Muscle layer of duodenum (tissue), 2 donors: Measurements from ENCODE around the gene SETX.

Source experiments
- H3K27ac ChIP-seq: one replicate; pipeline ENCODE4 v1.7.0; 2013; ENCODE audit warnings: mild to moderate bottlenecking, low read length
- H3K27me3 ChIP-seq: one replicate; pipeline ENCODE4 v1.7.0; 2013; ENCODE audit warnings: low read depth, mild to moderate bottlenecking, control low read depth, low read length
- H3K36me3 ChIP-seq, 2 donors: one replicate each; pipeline ENCODE4 v1.7.0; 2013; ENCODE audit warnings: low read length in 2 of 2, control low read depth in 1 of 2, mild to moderate bottlenecking in 1 of 2; ENCODE audit not compliant: insufficient read depth in 2 of 2, control insufficient read depth in 1 of 2
- H3K4me1 ChIP-seq, 2 donors: one replicate each; pipeline ENCODE4 v1.7.0; 2013; ENCODE audit warnings: low read length in 2 of 2, mild to moderate bottlenecking in 2 of 2, control low read depth in 1 of 2, moderate library complexity in 1 of 2; ENCODE audit not compliant: insufficient read depth in 2 of 2, control insufficient read depth in 1 of 2
- H3K4me3 ChIP-seq, 2 donors: one replicate each; pipeline ENCODE4 v1.7.0; 2013; ENCODE audit warnings: low read length in 2 of 2, low read depth in 1 of 2, mild to moderate bottlenecking in 1 of 2
- H3K9me3 ChIP-seq, 2 donors: one replicate each; pipeline ENCODE4 v1.7.0; 2013; ENCODE audit warnings: low read length in 2 of 2, control low read depth in 1 of 2, mild to moderate bottlenecking in 1 of 2; ENCODE audit not compliant: control insufficient read depth in 1 of 2
- donor health status: healthy.

Gene SETX

DNA sequence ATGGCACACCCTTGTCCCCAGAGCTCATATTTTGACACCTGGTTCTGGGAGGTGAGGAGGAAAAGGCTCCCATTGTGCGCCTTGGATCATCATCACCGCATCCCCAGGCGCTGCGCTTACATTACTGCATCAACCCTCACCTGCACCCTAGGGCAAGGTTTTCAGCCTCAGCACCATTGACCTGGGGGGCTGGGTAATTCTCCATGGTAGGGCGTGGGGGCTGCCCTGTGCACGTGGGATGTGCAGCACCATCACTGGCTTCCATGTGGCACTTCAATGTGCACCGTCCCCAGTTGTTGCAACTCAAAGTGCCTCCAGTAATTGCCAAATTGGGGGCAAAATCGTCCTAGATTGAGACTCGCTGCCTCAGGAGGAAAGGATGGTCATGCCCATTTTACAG, 109.3 kb downstream of the SETX start:
- Histone ChIP-seq H3K27me3 (peaks cover 5% of the 10 kb centered on the region), H3K4me1 (peaks cover 0 to 20% of the 10 kb centered on the region in 2 donors), H3K27ac (no peak overlapping the region), H3K4me3 (no peak overlapping the region), H3K36me3 (no peaks in the 10 kb centered on the region), H3K9me3 (no peaks in the 10 kb centered on the region)

DNA sequence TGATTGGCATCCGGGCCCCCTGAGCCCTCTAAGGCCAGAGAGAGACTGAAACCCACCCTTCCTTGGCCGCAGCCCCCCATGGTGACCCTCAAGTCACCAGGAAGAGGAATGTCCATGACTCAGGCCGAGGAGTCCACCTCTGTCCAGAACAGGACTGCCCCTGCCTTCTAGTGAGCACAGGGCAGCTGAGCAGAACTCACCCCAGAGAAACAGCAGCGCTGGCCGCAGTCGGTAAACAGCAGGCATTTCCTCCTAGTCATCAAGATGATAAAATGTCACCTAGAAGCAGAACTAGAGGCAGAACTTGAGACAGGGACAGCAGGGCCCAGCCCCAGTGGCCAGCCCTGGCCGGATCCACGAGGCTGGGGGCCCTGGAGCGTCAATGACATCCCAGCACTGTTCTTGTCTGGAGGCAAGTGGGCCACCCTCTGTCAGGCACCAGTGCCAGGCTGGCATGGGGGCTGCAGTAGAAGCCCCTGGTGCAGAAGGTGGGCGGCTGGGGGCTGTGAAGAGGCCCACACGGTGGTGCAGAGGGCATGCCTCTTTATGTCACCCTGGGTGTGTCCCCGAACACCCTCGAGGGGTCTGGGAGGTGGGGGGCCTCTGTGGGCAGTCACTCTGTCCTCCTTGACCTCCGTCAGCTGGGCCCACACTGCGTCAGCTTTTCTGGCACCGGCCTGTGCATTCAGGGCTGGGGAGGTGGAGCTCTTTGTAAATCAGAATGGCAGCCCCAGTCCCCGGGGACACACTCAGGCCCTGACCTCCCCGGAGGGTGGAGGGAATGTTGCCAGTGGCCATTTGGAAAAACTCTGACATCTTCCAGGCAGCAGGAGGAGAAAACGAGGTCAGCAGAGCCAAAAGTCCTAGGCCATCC, 110.0 kb downstream of the SETX start:
- H3K36me3 ChIP-seq, result no peaks in the 10 kb centered on the region
- no peak overlapping the region for H3K27ac ChIP-seq
- H3K27me3 ChIP-seq, result peaks cover 5% of the 10 kb centered on the region
- no peaks in the 10 kb centered on the region for H3K9me3 ChIP-seq
- peaks cover 0 to 22% of the 10 kb centered on the region in 2 donors for H3K4me1 ChIP-seq
- no peak overlapping the region for H3K4me3 ChIP-seq

- Histone ChIP-seq H3K4me1 (peaks cover 0 to 22% of the 10 kb centered on the region in 2 donors), H3K4me3 (no peak overlapping the region), H3K27ac (no peak overlapping the region), H3K9me3 (no peaks in the 10 kb centered on the region), H3K27me3 (peaks cover 5% of the 10 kb centered on the region), H3K36me3 (no peaks in the 10 kb centered on the region)
Measured at GRCh38 chr9:132243156-132244074, 111.4 kb downstream of the SETX start.

- H3K27me3 ChIP-seq, result peaks cover 5% of the 10 kb centered on the region
- H3K4me1 ChIP-seq, result peaks cover 0 to 22% of the 10 kb centered on the region in 2 donors
- peak overlapping the region; percentile 61 to 76 for H3K4me3 ChIP-seq
- H3K9me3 ChIP-seq, result no peaks in the 10 kb centered on the region
- no peaks in the 10 kb centered on the region for H3K36me3 ChIP-seq
- H3K27ac ChIP-seq, result no peak overlapping the region
Measured at GRCh38 chr9:132242621-132243155, 112.1 kb downstream of the SETX start.

DNA sequence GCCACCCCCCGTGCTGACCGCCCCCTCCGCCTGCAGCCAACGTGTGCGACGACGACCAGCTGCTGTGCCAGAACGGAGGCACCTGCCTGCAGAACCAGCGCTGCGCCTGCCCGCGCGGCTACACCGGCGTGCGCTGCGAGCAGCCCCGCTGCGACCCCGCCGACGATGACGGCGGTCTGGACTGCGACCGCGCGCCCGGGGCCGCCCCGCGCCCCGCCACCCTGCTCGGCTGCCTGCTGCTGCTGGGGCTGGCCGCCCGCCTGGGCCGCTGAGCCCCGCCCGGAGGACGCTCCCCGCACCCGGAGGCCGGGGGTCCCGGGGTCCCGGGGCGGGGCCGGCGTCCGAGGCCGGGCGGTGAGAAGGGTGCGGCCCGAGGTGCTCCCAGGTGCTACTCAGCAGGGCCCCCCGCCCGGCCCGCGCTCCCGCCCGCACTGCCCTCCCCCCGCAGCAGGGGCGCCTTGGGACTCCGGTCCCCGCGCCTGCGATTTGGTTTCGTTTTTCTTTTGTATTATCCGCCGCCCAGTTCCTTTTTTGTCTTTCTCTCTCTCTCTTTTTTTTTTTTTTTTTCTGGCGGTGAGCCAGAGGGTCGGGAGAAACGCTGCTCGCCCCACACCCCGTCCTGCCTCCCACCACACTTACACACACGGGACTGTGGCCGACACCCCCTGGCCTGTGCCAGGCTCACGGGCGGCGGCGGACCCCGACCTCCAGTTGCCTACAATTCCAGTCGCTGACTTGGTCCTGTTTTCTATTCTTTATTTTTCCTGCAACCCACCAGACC, 112.8 kb downstream of the SETX start:
- Histone ChIP-seq H3K27me3 (peaks cover 5% of the 10 kb centered on the region), H3K36me3 (no peaks in the 10 kb centered on the region), H3K27ac (no peak overlapping the region), H3K4me3 (peak overlapping the region; percentile 61 to 76), H3K4me1 (peaks cover 0 to 22% of the 10 kb centered on the region in 2 donors), H3K9me3 (no peaks in the 10 kb centered on the region)

DNA sequence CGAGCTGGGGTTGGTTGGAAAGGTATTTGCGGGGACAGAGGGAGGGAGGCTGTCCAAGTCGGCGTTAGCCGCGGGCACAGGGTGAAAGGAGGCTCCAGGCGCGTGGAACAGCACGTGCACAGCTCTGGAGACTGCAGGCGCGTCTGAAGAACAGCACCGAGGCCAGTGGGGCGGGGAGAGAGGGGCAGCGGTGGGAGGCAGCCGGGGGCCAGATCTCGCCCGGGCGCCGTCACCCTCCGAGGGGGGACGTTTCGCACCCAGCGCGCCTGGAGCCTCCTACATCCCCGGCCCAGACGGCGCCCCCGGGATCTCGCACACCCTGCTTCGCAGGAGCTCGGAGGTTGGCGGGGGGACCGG, 113.3 kb downstream of the SETX start:
- Histone ChIP-seq H3K4me3 (peak overlapping the region; percentile 48 to 76), H3K36me3 (no peaks in the 10 kb centered on the region), H3K27ac (no peak overlapping the region), H3K27me3 (peaks cover 5% of the 10 kb centered on the region), H3K9me3 (no peaks in the 10 kb centered on the region), H3K4me1 (peaks cover 0 to 25% of the 10 kb centered on the region in 2 donors)

GRCh38 chr9:132240841-132241482, 113.8 kb downstream of the SETX start:
- Histone ChIP-seq H3K36me3 (no peaks in the 10 kb centered on the region), H3K4me1 (peaks cover 0 to 28% of the 10 kb centered on the region in 2 donors), H3K4me3 (peak overlapping the region; percentile 48 to 76), H3K9me3 (no peaks in the 10 kb centered on the region), H3K27ac (no peak overlapping the region), H3K27me3 (peaks cover 5% of the 10 kb centered on the region)

- no peaks in the 10 kb centered on the region for H3K27me3 ChIP-seq
- H3K27ac ChIP-seq, result no peak overlapping the region
- H3K4me3 ChIP-seq, result peak overlapping the region in 1 of 2 donors; percentile 76
- H3K9me3 ChIP-seq, result no peaks in the 10 kb centered on the region
- no peaks in the 10 kb centered on the region for H3K36me3 ChIP-seq
- H3K4me1 ChIP-seq, result peaks cover 0 to 28% of the 10 kb centered on the region in 2 donors
Measured at GRCh38 chr9:132239999-132240840, 114.6 kb downstream of the SETX start.

DNA sequence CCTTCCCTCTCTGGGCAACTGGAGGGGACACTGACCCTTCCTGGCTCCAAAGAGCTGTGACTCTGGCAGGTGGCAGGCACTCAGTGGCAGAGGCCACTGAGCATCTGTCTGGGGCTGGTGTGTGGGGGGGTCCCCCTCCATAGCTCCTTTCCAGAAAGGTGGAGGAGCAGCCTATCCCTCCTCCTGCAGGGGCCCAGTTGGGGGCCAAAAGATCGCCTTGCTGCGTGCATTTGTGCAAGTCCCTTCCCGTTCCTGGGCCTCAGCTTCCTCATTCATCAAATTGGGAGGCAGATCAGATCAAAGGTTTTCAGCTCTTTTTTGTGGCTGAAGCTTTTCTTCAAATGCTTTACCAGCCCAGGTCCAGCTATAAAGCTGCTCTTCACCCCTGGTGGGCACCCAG, 115.3 kb downstream of the SETX start:
- H3K9me3 ChIP-seq, result no peaks in the 10 kb centered on the region
- peaks cover 0 to 28% of the 10 kb centered on the region in 2 donors for H3K4me1 ChIP-seq
- H3K4me3 ChIP-seq, result no peak overlapping the region
- no peaks in the 10 kb centered on the region for H3K27me3 ChIP-seq
- no peak overlapping the region for H3K27ac ChIP-seq
- H3K36me3 ChIP-seq, result no peaks in the 10 kb centered on the region

- Histone ChIP-seq H3K4me3 (no peak overlapping the region), H3K27ac (no peak overlapping the region), H3K9me3 (no peaks in the 10 kb centered on the region), H3K36me3 (no peaks in the 10 kb centered on the region), H3K27me3 (no peaks in the 10 kb centered on the region), H3K4me1 (peaks cover 0 to 28% of the 10 kb centered on the region in 2 donors)
Measured at GRCh38 chr9:132238992-132239391, 115.8 kb downstream of the SETX start.
